NCI-H1436 treated with DMSO at 0.1 percent for 48 hours (cell line): ENCODE measurements around the gene CCDC121.

Source experiments
- DNase-seq: peaks from one replicate; lab custom pipeline; 2025; lab: John Stamatoyannopoulos, UW

The CCDC121 gene

GRCh38 chr2:27582129-27582694 lies 46.6 kb downstream of the CCDC121 start:
- DNase-seq: no peak

- DNase-seq: no peak
Measured at GRCh38 chr2:27581417-27582128, 47.2 kb downstream of the CCDC121 start.
